RWPE2 (cell line): ENCODE measurements around the gene DMBT1.

Source experiments
- ATAC-seq: fragments of 200-7000 bp; cut with Tn5 transposase; 3 replicates; pipeline ENCODE4 v1.9.1; 2021; ENCODE audit warnings: low read depth
- DNase-seq: peaks from one replicate; pipeline ENCODE4 v3.0.0-alpha.2; 2020; ENCODE audit warnings: low spot score
- H3K27ac ChIP-seq: fragments of 450-650 bp; 2 replicates; pipeline ENCODE4 v1.5.1; 2017; ENCODE audit warnings: mild to moderate bottlenecking; ENCODE audit not compliant: poor library complexity, severe bottlenecking
- H3K27me3 ChIP-seq: fragments of 250-450 bp; sonication (Bioruptor Pico); 2 replicates; pipeline ENCODE4 v1.5.1; 2021; ENCODE audit warnings: mild to moderate bottlenecking, moderate library complexity; ENCODE audit not compliant: insufficient read depth, poor library complexity, severe bottlenecking
- H3K36me3 ChIP-seq: fragments of 250-450 bp; sonication (Bioruptor Pico); 2 replicates; pipeline ENCODE4 v1.5.1; 2020; ENCODE audit warnings: low read depth, mild to moderate bottlenecking, moderate library complexity
- H3K4me1 ChIP-seq: fragments of 250-450 bp; sonication (Bioruptor Pico); 2 replicates; pipeline ENCODE4 v1.5.1; 2021; ENCODE audit warnings: mild to moderate bottlenecking, moderate library complexity; ENCODE audit not compliant: insufficient read depth, poor library complexity, severe bottlenecking
- H3K4me3 ChIP-seq: fragments of 250-450 bp; sonication (Bioruptor Pico); 2 replicates; pipeline ENCODE4 v1.5.1; 2021; ENCODE audit warnings: mild to moderate bottlenecking, moderate library complexity; ENCODE audit not compliant: severe bottlenecking
- H3K9me3 ChIP-seq: fragments of 250-450 bp; sonication (Bioruptor Pico); 2 replicates; pipeline ENCODE4 v1.5.1; 2021; ENCODE audit warnings: mild to moderate bottlenecking, moderate library complexity; ENCODE audit not compliant: severe bottlenecking
- TF ChIP-seq, protein P1 (sequence below): fragments of 450-650 bp; IDR thresholded peaks from one replicate; pipeline ENCODE4 v1.5.1; 2017; ENCODE audit warnings: mild to moderate bottlenecking, moderate library complexity; ENCODE audit not compliant: poor library complexity, severe bottlenecking

DMBT1 gene

DNA sequence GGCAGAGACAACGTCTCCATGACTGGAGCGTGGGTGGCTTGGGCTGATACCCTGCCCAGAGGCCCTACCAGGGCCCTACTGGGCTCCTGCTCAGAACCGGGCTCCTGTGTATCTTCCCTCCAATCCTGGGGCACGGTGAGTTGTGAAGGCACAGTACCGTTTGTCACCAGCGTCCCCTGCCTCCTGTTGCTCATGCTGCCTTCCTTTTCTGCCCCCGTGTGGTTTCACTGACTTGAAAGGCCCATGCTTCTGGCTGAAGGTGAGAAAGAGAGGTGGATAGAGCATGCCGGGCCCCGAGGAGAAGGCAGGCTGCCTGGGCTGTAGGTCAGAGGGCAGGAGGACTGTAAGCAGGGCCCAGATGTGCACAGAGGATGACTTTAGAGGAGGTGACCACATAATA, 9.1 kb upstream of the DMBT1 start:
- Histone ChIP-seq H3K9me3 (no peaks in the 10 kb centered on the region), H3K27me3 (no peaks in the 10 kb centered on the region), H3K4me1 (no peaks in the 10 kb centered on the region), H3K27ac (no peak overlapping the region), H3K36me3 (no peaks in the 10 kb centered on the region), H3K4me3 (no peak overlapping the region)
- DNase-seq (no peak), ATAC-seq (no peak)
- TF ChIP-seq, protein P1, sequence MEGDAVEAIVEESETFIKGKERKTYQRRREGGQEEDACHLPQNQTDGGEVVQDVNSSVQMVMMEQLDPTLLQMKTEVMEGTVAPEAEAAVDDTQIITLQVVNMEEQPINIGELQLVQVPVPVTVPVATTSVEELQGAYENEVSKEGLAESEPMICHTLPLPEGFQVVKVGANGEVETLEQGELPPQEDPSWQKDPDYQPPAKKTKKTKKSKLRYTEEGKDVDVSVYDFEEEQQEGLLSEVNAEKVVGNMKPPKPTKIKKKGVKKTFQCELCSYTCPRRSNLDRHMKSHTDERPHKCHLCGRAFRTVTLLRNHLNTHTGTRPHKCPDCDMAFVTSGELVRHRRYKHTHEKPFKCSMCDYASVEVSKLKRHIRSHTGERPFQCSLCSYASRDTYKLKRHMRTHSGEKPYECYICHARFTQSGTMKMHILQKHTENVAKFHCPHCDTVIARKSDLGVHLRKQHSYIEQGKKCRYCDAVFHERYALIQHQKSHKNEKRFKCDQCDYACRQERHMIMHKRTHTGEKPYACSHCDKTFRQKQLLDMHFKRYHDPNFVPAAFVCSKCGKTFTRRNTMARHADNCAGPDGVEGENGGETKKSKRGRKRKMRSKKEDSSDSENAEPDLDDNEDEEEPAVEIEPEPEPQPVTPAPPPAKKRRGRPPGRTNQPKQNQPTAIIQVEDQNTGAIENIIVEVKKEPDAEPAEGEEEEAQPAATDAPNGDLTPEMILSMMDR = no peak

DNA sequence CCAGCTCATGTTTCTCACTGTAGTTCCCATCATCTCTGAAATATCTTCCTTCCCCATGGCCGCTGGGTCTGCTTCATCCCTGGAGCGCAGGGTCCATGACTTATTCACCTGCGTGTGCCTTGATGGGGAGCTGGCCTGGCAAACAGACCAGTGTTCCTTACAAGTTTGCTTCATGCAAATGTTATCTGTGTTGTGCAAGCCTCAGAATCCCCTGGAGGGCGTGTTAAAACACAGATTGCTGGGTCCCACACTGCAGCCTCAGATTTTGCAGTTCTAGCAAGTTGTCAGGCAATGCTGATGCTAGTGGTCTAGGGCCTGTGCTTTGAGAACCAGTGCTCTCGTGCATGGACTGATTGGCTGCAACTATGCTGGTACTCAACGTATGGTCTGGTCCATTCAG, 7.2 kb upstream of the DMBT1 start:
- Histone ChIP-seq H3K27ac (no peak overlapping the region), H3K4me1 (no peaks in the 10 kb centered on the region), H3K36me3 (no peaks in the 10 kb centered on the region), H3K9me3 (no peaks in the 10 kb centered on the region), H3K4me3 (no peak overlapping the region), H3K27me3 (no peaks in the 10 kb centered on the region)
- DNase-seq (no peak), ATAC-seq (no peak)
- TF ChIP-seq, protein P1 = no peak

DNA sequence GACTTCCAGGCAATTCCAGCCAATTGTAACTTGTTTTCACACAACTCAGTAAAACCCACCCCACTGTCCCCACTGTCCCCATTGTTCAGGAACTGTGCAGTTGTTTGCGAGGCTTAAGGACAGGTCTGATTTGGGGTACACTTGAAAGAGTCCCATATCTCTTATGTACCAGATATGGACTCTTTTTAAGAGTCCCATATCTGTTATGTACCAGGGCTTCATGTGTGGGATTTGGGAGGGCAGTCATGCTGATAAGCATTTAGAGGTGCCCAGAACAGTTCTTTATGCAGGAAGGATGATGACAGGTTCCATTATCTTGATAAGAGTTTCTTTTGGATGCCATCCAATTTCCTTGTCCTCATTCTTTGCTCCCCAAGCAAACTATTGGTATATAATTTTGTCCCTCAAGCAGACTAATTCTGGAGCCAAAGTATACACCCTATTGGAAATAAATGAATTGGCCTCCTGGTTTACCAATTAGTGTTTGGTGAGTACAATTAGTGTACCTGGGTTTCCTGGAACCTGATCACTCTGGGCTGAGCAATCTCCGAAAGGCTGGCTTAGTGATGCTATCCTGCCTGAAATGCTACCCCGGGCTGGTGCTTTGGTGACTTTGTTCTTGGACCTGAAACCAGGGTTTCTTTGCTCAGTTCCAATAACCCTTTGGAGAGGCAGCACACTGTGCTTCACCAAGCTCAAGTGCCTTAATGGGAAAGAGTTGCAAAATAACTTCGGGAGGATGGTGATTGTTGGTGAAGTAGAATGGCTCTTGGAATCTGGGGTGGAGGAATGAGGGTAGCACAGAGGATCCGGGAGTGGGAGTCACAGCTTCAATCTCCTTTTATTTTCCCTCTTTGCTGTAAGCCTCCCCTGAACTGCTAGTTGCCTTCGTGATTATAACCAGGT, 6.2 kb upstream of the DMBT1 start:
- no peak for DNase-seq
- H3K27me3 ChIP-seq = no peaks in the 10 kb centered on the region
- no peaks in the 10 kb centered on the region for H3K4me1 ChIP-seq
- no peak overlapping the region for H3K27ac ChIP-seq
- no peak overlapping the region for H3K4me3 ChIP-seq
- no peaks in the 10 kb centered on the region for H3K36me3 ChIP-seq
- ATAC-seq = no peak
- H3K9me3 ChIP-seq = no peaks in the 10 kb centered on the region
- TF ChIP-seq, protein P1 = no peak

DNA sequence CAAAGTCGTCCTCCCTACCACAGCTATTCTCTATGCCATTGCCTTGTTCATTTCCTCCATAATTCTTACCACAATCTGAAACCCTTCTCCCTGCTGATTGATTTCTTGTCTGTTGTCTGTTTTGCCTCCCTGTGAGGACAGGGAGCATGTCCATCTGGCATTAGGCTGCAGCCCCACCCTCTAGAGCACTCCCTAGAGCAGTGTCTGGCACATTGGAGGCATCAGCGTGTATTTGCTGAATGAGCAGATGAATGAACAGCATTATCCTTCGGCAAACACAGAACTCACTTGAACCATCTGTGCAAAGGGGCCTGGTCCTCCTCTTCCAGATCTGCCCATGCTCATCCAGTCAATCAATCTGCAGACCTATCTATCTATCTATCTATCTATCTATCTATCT, 5.1 kb upstream of the DMBT1 start:
- no peak for DNase-seq
- Histone ChIP-seq H3K36me3 (no peaks in the 10 kb centered on the region), H3K27me3 (no peaks in the 10 kb centered on the region), H3K4me1 (peaks cover 7% of the 10 kb centered on the region), H3K4me3 (no peak overlapping the region), H3K9me3 (no peaks in the 10 kb centered on the region), H3K27ac (no peak overlapping the region)
- TF ChIP-seq, protein P1 = no peak
- no peak for ATAC-seq

DNA sequence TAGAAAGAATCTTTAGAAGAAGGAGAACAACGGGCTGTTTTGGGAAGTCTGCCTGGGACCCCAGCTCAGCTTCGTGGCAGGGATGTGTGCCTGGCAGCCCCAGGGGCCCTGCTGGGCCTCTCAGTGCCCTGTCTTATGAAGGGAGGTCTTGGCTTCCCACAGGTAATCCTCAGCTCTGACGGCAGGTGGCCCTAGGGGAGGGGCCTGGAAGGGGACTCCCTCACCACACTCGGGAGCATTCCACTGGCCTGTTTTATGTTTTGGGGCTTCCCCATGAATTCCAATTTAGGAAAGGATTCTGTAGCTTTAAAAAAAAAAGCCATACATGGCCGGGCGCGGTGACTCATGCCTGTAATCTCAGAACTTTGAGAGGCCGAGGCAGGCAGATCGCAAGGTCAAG, 3.0 kb upstream of the DMBT1 start:
- peak; percentile 65 for ATAC-seq
- no peaks in the 10 kb centered on the region for H3K9me3 ChIP-seq
- TF ChIP-seq, protein P1 = no peak
- no peaks in the 10 kb centered on the region for H3K27me3 ChIP-seq
- H3K4me3 ChIP-seq = no peak overlapping the region
- H3K4me1 ChIP-seq = peaks cover 10% of the 10 kb centered on the region
- no peaks in the 10 kb centered on the region for H3K36me3 ChIP-seq
- H3K27ac ChIP-seq = no peak overlapping the region
- DNase-seq = no peak
